Right atrium auricular region (tissue), 2 donors: ENCODE data around the gene ZNF598. TPM values are rescaled to one million over a fixed set of nuclear protein-coding genes. Genes with fewer than 3 reads are reported as not detected.
A peak's percentile ranks its signal among the peaks of the same experiment; 100 is the strongest.

Experiments used
- DNase-seq: peaks from one replicate; pipeline ENCODE4 v3.0.0-alpha.2; 2019; ENCODE audit warnings: low spot score
- H3K27ac ChIP-seq, 2 donors: fragments of 200-600 bp; sonication (generic); 1 replicate in 1 of 2; 2 replicates in 1 of 2; pipeline ENCODE4 v1.5.1; 2016 to 2019
- H3K27me3 ChIP-seq, 2 donors: fragments of 200-600 bp; sonication (generic); one replicate each; pipeline versions ENCODE4 v1.5.1 to v1.6.0; 2017 to 2019
- H3K36me3 ChIP-seq: fragments of 200-600 bp; sonication (generic); one replicate; pipeline ENCODE4 v1.5.1; 2016
- H3K4me1 ChIP-seq, 2 donors: fragments of 200-600 bp; sonication (generic); one replicate each; pipeline versions ENCODE4 v1.5.1 to v1.6.0; 2017 to 2019
- H3K4me3 ChIP-seq, 2 donors: fragments of 200-600 bp; sonication (generic); 1 replicate in 1 of 2; 2 replicates in 1 of 2; pipeline ENCODE4 v1.5.1; 2017 to 2019; ENCODE audit warnings: mild to moderate bottlenecking in 1 of 2, moderate library complexity in 1 of 2
- H3K9me3 ChIP-seq, 2 donors: fragments of 200-600 bp; sonication (generic); one replicate each; pipeline ENCODE4 v1.5.1; 2019
- total RNA-seq, 2 donors: library from RNA; depleted of rRNA; stranded (reverse); fragments of >200 nt; gene quantifications; one replicate each; pipeline ENCODE4 v1.1.0, GENCODE V29; 2016
- TF ChIP-seq, protein P1 (sequence below), 2 donors: fragments of 200-600 bp; sonication (generic); IDR thresholded peaks; one replicate each; pipeline ENCODE4 v1.5.1; 2019; ENCODE audit warnings: antibody characterized with exemption in 2 of 2

ZNF598 gene
- total RNA-seq, 2 donors from 2014 or later: 11.4 to 19.9 TPM

DNA sequence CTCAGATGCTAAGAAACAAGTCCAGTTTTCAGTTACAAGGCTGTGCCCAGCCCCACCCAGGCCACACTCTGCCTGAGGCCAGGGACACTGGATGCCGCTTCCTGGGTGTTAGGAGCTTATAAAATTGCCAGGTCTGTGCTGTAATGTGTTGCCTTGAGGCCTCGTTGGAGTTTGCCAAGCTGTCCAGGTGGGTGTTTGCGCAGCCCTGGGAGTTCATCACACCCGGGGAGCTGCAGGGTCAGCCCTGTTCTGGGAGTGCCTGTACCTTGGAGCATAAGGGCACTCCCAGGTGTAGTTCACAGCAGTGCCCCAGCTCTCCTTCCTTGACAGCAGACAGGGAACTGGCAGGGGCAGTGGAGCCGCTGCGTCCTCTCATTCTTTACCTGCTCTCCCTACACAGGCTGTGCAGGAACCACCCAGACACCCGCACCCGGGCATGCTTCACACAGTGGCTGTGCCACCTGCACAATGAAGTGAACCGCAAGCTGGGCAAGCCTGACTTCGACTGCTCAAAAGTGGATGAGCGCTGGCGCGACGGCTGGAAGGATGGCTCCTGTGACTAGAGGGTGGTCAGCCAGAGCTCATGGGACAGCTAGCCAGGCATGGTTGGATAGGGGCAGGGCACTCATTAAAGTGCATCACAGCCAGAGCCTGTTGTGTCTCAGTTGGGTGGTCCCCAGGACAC is 24.0 kb downstream of the ZNF598 start:
- DNase-seq: no peak
- Histone ChIP-seq H3K27ac (no peak overlapping the region), H3K9me3 (no peaks in the 10 kb centered on the region), H3K27me3 (peaks cover 14 to 17% of the 10 kb centered on the region in 2 donors), H3K4me1 (peaks cover 0 to 37% of the 10 kb centered on the region in 2 donors), H3K4me3 (no peak overlapping the region), H3K36me3 (peaks cover 12% of the 10 kb centered on the region)
- TF ChIP-seq, protein P1, sequence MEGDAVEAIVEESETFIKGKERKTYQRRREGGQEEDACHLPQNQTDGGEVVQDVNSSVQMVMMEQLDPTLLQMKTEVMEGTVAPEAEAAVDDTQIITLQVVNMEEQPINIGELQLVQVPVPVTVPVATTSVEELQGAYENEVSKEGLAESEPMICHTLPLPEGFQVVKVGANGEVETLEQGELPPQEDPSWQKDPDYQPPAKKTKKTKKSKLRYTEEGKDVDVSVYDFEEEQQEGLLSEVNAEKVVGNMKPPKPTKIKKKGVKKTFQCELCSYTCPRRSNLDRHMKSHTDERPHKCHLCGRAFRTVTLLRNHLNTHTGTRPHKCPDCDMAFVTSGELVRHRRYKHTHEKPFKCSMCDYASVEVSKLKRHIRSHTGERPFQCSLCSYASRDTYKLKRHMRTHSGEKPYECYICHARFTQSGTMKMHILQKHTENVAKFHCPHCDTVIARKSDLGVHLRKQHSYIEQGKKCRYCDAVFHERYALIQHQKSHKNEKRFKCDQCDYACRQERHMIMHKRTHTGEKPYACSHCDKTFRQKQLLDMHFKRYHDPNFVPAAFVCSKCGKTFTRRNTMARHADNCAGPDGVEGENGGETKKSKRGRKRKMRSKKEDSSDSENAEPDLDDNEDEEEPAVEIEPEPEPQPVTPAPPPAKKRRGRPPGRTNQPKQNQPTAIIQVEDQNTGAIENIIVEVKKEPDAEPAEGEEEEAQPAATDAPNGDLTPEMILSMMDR (IDR thresholded peaks at IDR 0.05): no peak

DNA sequence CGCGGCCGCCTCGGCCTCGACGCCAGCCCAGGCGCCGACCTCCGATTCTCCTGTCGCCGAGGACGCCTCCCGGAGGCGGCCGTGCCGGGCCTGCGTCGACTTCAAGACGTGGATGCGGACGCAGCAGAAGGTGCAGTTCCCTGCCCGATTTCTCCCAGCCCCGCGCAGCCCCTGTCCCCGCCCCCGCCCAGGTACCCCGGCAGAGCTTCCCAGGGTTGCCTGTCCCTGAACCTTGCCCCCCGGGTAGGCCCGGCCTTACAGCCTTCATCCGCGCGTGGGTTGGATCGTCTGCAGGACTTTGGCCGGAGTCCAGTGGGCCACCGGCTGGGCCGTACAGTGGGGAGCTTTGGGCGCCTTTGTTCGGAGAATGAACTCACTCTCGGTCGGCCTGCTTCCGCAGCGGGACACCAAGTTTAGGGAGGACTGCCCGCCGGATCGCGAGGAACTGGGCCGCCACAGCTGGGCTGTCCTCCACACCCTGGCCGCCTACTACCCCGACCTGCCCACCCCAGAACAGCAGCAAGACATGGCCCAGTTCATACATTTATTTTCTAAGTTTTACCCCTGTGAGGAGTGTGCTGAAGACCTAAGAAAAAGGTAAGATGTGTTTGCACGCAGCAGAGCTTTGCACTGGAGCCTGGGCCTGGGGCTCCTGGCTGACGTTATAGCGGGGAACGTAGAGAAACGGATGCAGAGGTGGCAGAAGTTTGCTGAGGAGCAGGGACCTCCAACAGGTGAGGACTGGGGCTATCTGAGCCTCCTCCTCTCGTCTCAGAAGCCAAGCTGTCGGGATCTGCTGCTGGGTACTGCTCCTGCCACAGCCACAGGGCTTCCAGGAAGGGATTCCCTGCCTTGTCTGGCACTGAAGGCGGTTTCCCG is 25.0 kb downstream of the ZNF598 start:
- DNase-seq: no peak
- Histone ChIP-seq H3K4me3 (peak overlapping the region; percentile 96), H3K27me3 (peaks cover 10% of the 10 kb centered on the region in 2 donors), H3K27ac (peak overlapping the region; percentile 66 to 80), H3K9me3 (no peaks in the 10 kb centered on the region), H3K36me3 (peaks cover 12% of the 10 kb centered on the region), H3K4me1 (peaks cover 0 to 39% of the 10 kb centered on the region in 2 donors)
- TF ChIP-seq, protein P1 (IDR thresholded peaks at IDR 0.05): no peak

DNA sequence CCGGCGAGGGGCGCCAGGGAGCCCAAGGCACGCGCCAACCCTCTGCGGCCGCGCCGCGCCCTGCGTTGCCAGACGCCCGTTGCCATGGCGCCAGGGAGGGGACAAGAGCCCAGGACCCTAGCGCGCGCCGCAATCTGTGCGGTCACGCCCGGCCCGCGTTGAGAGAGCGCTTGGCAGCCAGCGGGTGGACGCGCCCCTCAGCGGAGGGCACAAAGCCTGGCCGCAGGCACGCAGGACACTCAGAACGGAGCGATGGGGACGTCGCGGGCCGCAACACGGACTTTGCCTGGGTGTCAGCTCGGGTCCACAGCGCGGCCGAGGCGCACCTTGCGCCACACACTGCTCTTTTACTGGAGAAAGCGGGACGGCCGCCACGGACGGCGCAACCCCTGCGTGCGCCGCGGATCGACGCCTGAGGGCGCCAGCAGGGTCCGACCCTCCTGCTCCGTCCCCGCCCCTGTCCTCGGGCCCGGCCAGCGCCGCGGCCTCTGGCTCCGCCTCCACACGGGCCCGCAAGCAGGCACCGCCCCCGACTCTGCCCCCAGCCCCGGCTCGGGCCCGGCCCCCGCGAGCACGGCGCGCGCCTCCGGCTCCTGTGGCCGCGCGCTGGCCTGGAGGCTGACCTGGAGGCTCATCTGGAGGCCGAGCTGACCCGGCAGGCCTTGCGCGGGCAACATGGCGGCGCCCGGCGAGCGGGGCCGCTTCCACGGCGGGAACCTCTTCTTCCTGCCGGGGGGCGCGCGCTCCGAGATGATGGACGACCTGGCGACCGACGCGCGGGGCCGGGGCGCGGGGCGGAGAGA is 25.9 kb downstream of the ZNF598 start, which contains the start of gene GFER:
TSS of gene GFER (plus strand) at position 650 of the 803 bp plus-strand sequence. CDS start at position 676, 26 bp downstream.
- Histone ChIP-seq H3K27me3 (peaks cover 8 to 9% of the 10 kb centered on the region in 2 donors), H3K9me3 (no peaks in the 10 kb centered on the region), H3K4me3 (peak within 1 kb of the TSS; percentile 96), H3K4me1 (peaks cover 0 to 42% of the 10 kb centered on the region in 2 donors), H3K36me3 (peaks cover 12% of the 10 kb centered on the region), H3K27ac (peak within 1 kb of the TSS; percentile 66 to 80)
- TF ChIP-seq, protein P1 (IDR thresholded peaks at IDR 0.05): peak in 1 of 2 donors; percentile 58
- peak; percentile 85 for DNase-seq

DNA sequence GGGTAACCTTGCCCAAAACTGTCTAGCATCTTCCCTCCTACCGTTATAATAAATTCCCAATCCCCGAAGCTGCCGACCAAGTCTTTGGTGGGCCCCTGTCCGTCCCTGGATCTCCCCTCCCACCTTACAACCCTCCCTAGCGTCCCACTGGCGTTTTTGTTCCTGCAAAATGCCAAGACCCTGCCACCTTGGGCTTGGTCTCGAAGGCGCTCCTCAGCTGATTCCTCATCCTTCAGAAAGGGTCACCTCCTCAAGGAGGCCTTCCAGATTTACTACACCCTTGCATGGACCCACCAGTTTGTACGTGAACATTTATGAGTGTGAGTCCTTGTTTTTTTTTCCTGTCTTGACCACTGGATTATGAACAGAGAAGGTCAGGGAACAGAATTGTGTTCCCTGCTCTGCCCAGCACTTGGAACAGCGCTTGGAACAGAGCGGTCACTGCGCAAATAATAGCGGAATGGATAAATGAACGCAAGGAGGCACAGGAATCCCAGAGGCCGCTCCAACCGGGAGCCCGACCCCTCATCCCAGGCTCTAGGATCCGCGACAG is 26.6 kb downstream of the ZNF598 start:
- H3K9me3 ChIP-seq: no peaks in the 10 kb centered on the region
- H3K27ac ChIP-seq: peak overlapping the region; percentile 66 to 80
- no peak for DNase-seq
- peaks cover 19% of the 10 kb centered on the region for H3K36me3 ChIP-seq
- TF ChIP-seq, protein P1 (IDR thresholded peaks at IDR 0.05): no peak
- H3K4me1 ChIP-seq: peaks cover 0 to 42% of the 10 kb centered on the region in 2 donors
- H3K4me3 ChIP-seq: peak overlapping the region; percentile 96
- peaks cover 7 to 9% of the 10 kb centered on the region in 2 donors for H3K27me3 ChIP-seq

DNA sequence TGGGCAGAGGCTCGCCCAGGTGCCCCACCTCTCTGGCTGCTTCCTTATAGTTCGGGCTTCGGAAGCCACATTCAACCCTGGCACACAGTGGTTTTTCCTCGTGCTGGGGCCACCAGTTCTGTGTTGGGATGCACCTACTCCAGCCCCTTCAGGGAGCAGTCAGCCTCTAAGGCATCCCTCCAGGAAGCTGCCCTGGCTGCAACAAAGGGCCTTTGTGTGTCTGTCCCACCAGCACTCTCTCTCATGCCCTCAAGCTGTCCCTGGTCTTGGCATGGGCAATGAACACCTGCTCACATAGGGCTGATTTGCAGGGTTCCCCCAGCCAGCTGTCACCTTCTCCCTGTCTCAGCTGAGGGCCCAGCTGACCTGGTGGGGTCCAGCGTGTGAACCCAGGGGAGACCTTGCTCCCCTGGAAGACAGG is 27.6 kb downstream of the ZNF598 start:
- H3K4me1 ChIP-seq: peaks cover 0 to 42% of the 10 kb centered on the region in 2 donors
- peaks cover 29% of the 10 kb centered on the region for H3K36me3 ChIP-seq
- H3K27me3 ChIP-seq: peaks cover 7 to 9% of the 10 kb centered on the region in 2 donors
- H3K27ac ChIP-seq: no peak overlapping the region
- H3K9me3 ChIP-seq: no peaks in the 10 kb centered on the region
- DNase-seq: no peak
- TF ChIP-seq, protein P1 (IDR thresholded peaks at IDR 0.05): no peak
- H3K4me3 ChIP-seq: no peak overlapping the region
